Trophoblast cell (in vitro differentiated cells and primary cell): ENCODE measurements around the gene MAP4K2.

Experiments
- DNase-seq, 2 donors: peaks; one replicate each; pipeline ENCODE4 v3.0.0-alpha.2; 2016
- H2AFZ ChIP-seq: 2 replicates; pipeline ENCODE4 v1.6.1; 2013; ENCODE audit warnings: low read length, moderate library complexity, mild to moderate bottlenecking; ENCODE audit not compliant: insufficient read depth, poor library complexity
- H2AK5ac ChIP-seq: 2 replicates; pipeline ENCODE4 v1.6.1; 2013; ENCODE audit warnings: mild to moderate bottlenecking, low read length
- H2BK120ac ChIP-seq: 2 replicates; pipeline ENCODE4 v1.6.1; 2013; ENCODE audit warnings: low read length, mild to moderate bottlenecking, moderate library complexity; ENCODE audit not compliant: insufficient read depth, poor library complexity
- H2BK12ac ChIP-seq: 2 replicates; pipeline ENCODE4 v1.6.1; 2013; ENCODE audit warnings: mild to moderate bottlenecking, low read length, moderate library complexity
- H2BK5ac ChIP-seq: 2 replicates; pipeline ENCODE4 v1.6.1; 2013; ENCODE audit warnings: low read length, low read depth, moderate library complexity, mild to moderate bottlenecking; ENCODE audit not compliant: poor library complexity
- H3K14ac ChIP-seq: 2 replicates; pipeline ENCODE4 v1.6.1; 2013; ENCODE audit warnings: mild to moderate bottlenecking, low read length
- H3K18ac ChIP-seq: 2 replicates; pipeline ENCODE4 v1.6.1; 2013; ENCODE audit warnings: mild to moderate bottlenecking, low read length
- H3K23ac ChIP-seq: 2 replicates; pipeline ENCODE4 v1.6.1; 2013; ENCODE audit warnings: low read length
- H3K27ac ChIP-seq: 2 replicates; pipeline ENCODE4 v1.5.1; 2013; ENCODE audit warnings: low read depth, mild to moderate bottlenecking, inconsistent platforms, low read length, moderate library complexity
- H3K27me3 ChIP-seq: 2 replicates; pipeline ENCODE4 v1.6.1; 2013; ENCODE audit warnings: inconsistent platforms, mild to moderate bottlenecking, low read length, moderate library complexity; ENCODE audit not compliant: insufficient read depth
- H3K36me3 ChIP-seq, 2 experiments: 1 replicate in 1 of 2; 2 replicates in 1 of 2; pipeline ENCODE4 v1.6.1; 2013; ENCODE audit warnings: low read length in 2 of 2, mild to moderate bottlenecking in 2 of 2, moderate library complexity in 1 of 2; ENCODE audit not compliant: insufficient read depth in 2 of 2, control insufficient read depth in 1 of 2
- H3K4ac ChIP-seq: 2 replicates; pipeline ENCODE4 v1.6.1; 2013; ENCODE audit warnings: low read depth, mild to moderate bottlenecking, low read length, moderate library complexity
- H3K4me1 ChIP-seq, 2 experiments: 1 replicate in 1 of 2; 2 replicates in 1 of 2; pipeline ENCODE4 v1.6.1; 2013; ENCODE audit warnings: low read length in 2 of 2, mild to moderate bottlenecking in 2 of 2, moderate library complexity in 1 of 2; ENCODE audit not compliant: insufficient read depth in 2 of 2, control insufficient read depth in 1 of 2
- H3K4me2 ChIP-seq: 2 replicates; pipeline ENCODE4 v1.6.1; 2013; ENCODE audit warnings: inconsistent platforms, mild to moderate bottlenecking, low read length, moderate library complexity
- H3K4me3 ChIP-seq: 2 replicates; pipeline ENCODE4 v1.5.1; 2013; ENCODE audit warnings: mild to moderate bottlenecking, low read depth, low read length, inconsistent platforms
- H3K79me1 ChIP-seq: one replicate; pipeline ENCODE4 v1.6.1; 2013; ENCODE audit warnings: low read length
- H3K79me2 ChIP-seq: 2 replicates; pipeline ENCODE4 v1.6.1; 2013; ENCODE audit warnings: low read length, mild to moderate bottlenecking; ENCODE audit not compliant: control insufficient read depth, insufficient read depth, poor library complexity
- H3K9ac ChIP-seq: 2 replicates; pipeline ENCODE4 v1.6.1; 2013; ENCODE audit warnings: mild to moderate bottlenecking, low read length
- H3K9me3 ChIP-seq: 2 replicates; pipeline ENCODE4 v1.6.1; 2013; ENCODE audit warnings: low read depth, mild to moderate bottlenecking, control low read depth, inconsistent platforms, low read length; ENCODE audit not compliant: insufficient read depth
- H4K12ac ChIP-seq: 2 replicates; pipeline ENCODE4 v1.6.1; 2013; ENCODE audit warnings: low read depth, mild to moderate bottlenecking, low read length, moderate library complexity
- H4K8ac ChIP-seq: 2 replicates; pipeline ENCODE4 v1.6.1; 2013; ENCODE audit warnings: low read depth, mild to moderate bottlenecking, low read length, moderate library complexity
- H4K91ac ChIP-seq: one replicate; pipeline ENCODE4 v1.6.1; 2013; ENCODE audit warnings: low read depth, mild to moderate bottlenecking, low read length, moderate library complexity
- WGBS: extraction: QIAGEN DNeasy Blood & Tissue Kit; methylation state at CpG from one replicate; pipeline ENCODE4 v1.1.7; 2013; ENCODE audit warnings: missing lambda C conversion rate; ENCODE audit not compliant: insufficient read length, insufficient coverage; ENCODE audit errors: extremely low coverage; 5-methylcytosine and 5-hydroxymethylcytosine counted together

MAP4K2 gene

DNA sequence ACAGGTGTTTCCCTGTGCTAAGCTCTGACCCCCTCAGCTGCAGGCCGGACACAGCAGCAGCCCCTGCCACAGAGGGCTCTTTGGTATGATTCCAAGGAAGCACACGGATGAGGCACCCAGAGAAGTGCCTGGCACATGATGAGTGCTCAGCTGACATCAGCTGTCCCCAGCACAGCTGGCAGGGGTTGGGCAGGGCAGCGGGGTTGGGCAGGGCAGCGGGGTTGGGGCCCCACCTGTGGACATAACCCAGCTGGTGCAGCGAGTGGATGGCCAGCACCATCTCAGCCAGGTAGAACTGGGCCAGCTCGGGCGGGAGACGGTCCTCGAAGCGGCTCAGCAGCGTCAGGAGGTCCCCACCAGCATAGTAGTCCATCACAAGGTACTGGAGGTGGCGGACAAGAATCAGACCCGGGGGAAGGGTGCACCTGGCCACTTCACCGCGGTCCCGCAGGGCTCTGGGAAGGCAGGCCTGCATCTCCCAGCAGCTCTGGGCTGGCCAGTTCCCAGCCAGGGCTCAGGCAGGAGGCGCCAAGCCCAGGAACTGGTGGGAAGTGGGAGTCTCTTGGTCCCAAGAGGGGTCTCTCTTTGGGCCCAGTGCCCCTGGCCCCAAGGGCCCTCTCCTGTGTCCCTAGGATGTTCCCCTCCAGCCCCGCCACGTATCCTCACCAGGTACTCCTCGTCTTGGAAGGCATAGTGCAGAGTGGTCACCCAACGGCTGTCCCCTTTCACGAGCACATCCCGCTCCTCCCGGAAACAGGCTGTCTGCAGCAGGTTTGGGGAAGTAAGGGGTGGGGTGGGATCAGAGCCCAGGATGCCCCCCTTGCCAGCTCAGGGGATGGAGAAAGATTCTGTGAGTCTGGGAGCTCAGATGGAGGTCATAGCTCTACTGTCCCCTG lies 37.1 kb upstream of the MAP4K2 start:
- Histone ChIP-seq H3K79me2 (peaks cover 21% of the 10 kb centered on the region), H2AK5ac (no peak overlapping the region), H3K9me3 (peaks cover 5% of the 10 kb centered on the region), H4K91ac (no peak overlapping the region), H2BK5ac (no peak overlapping the region), H3K14ac (no peak overlapping the region), H3K27me3 (no peaks in the 10 kb centered on the region), H3K18ac (no peak overlapping the region), H3K36me3 (peaks cover 55 to 56% of the 10 kb centered on the region in 2 experiments), H4K8ac (no peak overlapping the region), H3K4ac (no peak overlapping the region), H3K4me1 (peaks cover 18 to 28% of the 10 kb centered on the region in 2 experiments), H3K9ac (no peak overlapping the region), H4K12ac (no peak overlapping the region), H2AFZ (no peak overlapping the region), H2BK120ac (no peak overlapping the region), H3K23ac (no peak overlapping the region), H3K27ac (no peak overlapping the region), H3K4me3 (no peak overlapping the region), H2BK12ac (no peak overlapping the region), H3K79me1 (peaks cover 35% of the 10 kb centered on the region), H3K4me2 (no peak overlapping the region)
- no peak for DNase-seq
- no CpG with 5 or more reads among the region's 24 CpGs for WGBS

DNA sequence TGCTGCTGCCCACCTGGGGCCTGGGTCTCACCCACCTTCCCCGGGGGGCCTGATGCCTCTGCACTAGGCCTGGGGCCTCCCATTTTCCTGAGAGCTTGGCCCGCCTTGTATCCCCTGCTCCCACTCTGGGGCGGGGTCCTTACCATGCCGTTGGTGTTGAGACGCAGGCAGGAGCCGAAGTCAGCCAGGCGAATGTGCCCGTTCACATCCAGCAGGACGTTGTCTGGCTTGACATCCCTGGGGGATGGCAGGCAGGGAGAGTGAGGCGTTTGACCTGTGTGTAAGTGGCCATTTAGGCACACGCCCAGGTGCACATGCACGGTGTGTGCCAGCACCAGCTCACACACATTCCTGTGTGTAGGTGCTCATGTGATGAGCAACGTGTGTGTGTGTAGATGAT lies 36.3 kb upstream of the MAP4K2 start:
- Histone ChIP-seq H2AK5ac (no peak overlapping the region), H3K18ac (no peak overlapping the region), H3K36me3 (peaks cover 63 to 64% of the 10 kb centered on the region in 2 experiments), H4K12ac (no peak overlapping the region), H3K4me3 (peak overlapping the region; percentile 42), H3K14ac (no peak overlapping the region), H3K4me1 (peaks cover 18 to 26% of the 10 kb centered on the region in 2 experiments), H3K27me3 (no peaks in the 10 kb centered on the region), H2BK5ac (no peak overlapping the region), H3K79me2 (peaks cover 19% of the 10 kb centered on the region), H2AFZ (no peak overlapping the region), H3K23ac (no peak overlapping the region), H3K4ac (no peak overlapping the region), H2BK12ac (no peak overlapping the region), H4K91ac (no peak overlapping the region), H3K4me2 (no peak overlapping the region), H2BK120ac (no peak overlapping the region), H3K9me3 (peaks cover 3% of the 10 kb centered on the region), H4K8ac (no peak overlapping the region), H3K9ac (no peak overlapping the region), H3K79me1 (peaks cover 29% of the 10 kb centered on the region), H3K27ac (no peak overlapping the region)
- no peak for DNase-seq
- WGBS = no CpG with 5 or more reads among the region's 13 CpGs

GRCh38 chr11:64838600-64839334 lies 35.8 kb upstream of the MAP4K2 start:
- H4K91ac ChIP-seq = no peak overlapping the region
- no peak overlapping the region for H2AK5ac ChIP-seq
- WGBS = no CpG with 5 or more reads among the region's 28 CpGs
- no peak overlapping the region for H3K14ac ChIP-seq
- no peak overlapping the region for H2BK12ac ChIP-seq
- H3K36me3 ChIP-seq = peaks cover 69 to 70% of the 10 kb centered on the region in 2 experiments
- H3K79me2 ChIP-seq = peaks cover 13% of the 10 kb centered on the region
- H3K27ac ChIP-seq = no peak overlapping the region
- H3K18ac ChIP-seq = no peak overlapping the region
- H3K79me1 ChIP-seq = peaks cover 24% of the 10 kb centered on the region
- H3K9ac ChIP-seq = no peak overlapping the region
- no peak overlapping the region for H3K4me3 ChIP-seq
- no peaks in the 10 kb centered on the region for H3K27me3 ChIP-seq
- H3K4me1 ChIP-seq = peaks cover 18 to 22% of the 10 kb centered on the region in 2 experiments
- H3K4ac ChIP-seq = no peak overlapping the region
- H2BK120ac ChIP-seq = no peak overlapping the region
- no peak overlapping the region for H3K4me2 ChIP-seq
- H3K23ac ChIP-seq = no peak overlapping the region
- peaks cover 3% of the 10 kb centered on the region for H3K9me3 ChIP-seq
- no peak overlapping the region for H4K12ac ChIP-seq
- DNase-seq = no peak
- no peak overlapping the region for H4K8ac ChIP-seq
- H2BK5ac ChIP-seq = no peak overlapping the region
- H2AFZ ChIP-seq = no peak overlapping the region

DNA sequence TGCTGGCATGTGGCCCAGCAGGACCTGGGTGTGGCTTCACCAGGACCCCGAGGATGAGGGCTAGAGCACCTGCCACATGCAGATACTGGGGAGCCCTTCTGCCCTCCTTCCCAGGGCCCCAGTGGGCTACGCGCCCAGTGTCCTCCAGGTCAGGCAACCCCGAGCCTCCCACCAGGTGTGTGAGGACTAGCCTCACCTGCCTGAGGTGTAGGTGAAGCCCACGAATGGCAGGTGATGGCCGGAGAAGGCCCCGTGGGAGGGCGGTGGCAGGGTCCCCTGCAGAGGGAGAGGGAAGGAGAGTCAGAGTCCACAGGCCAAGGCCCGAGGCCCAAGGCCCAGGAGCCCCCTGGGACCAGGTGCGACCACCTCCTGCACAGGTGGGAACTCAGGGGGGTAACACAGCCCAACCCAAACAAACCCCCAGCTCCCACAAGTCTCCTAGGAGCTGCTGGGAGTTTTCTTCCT lies 34.9 kb upstream of the MAP4K2 start:
- peaks cover 77 to 78% of the 10 kb centered on the region in 2 experiments for H3K36me3 ChIP-seq
- H3K4ac ChIP-seq = no peak overlapping the region
- H3K23ac ChIP-seq = no peak overlapping the region

More for the DNA sequence above, 34.9 kb upstream of the MAP4K2 start:
- no peak for DNase-seq
- Histone ChIP-seq H2BK5ac (no peak overlapping the region), H3K79me2 (peaks cover 6% of the 10 kb centered on the region), H4K12ac (no peak overlapping the region), H2AK5ac (no peak overlapping the region), H3K79me1 (peaks cover 16% of the 10 kb centered on the region), H3K4me2 (no peak overlapping the region), H3K4me3 (no peak overlapping the region), H3K18ac (no peak overlapping the region), H2AFZ (no peak overlapping the region), H3K9me3 (peaks cover 3% of the 10 kb centered on the region), H3K27ac (no peak overlapping the region), H2BK120ac (no peak overlapping the region), H3K4me1 (peaks cover 13 to 15% of the 10 kb centered on the region in 2 experiments), H4K91ac (no peak overlapping the region), H3K9ac (no peak overlapping the region), H3K27me3 (no peaks in the 10 kb centered on the region), H3K14ac (no peak overlapping the region), H4K8ac (no peak overlapping the region), H2BK12ac (no peak overlapping the region)
- WGBS = no CpG with 5 or more reads among the region's 10 CpGs
